PC-3 (cell line): ENCODE measurements around the gene PXN. TPM values are rescaled to one million over a fixed set of nuclear protein-coding genes. Genes with fewer than 3 reads are reported as not detected.

Experiments used
- ATAC-seq: fragments of 200-7000 bp; cut with Tn5 transposase; 2 replicates; pipeline ENCODE4 v1.9.1; 2020; ENCODE audit warnings: mild to moderate bottlenecking, moderate library complexity
- BruUV-seq: library from RNA; stranded (reverse); fragments of 400-500 nt; replicated peaks from 2 replicates; lab custom pipeline; 2021; lab: Mats Ljungman, UMichigan
- CTCF ChIA-PET: fragments of 300-600 bp; sonication (Branson Sonifier 250); formaldehyde crosslinking; loops from one replicate; lab custom pipeline; 2022; ENCODE audit warnings: antibody characterized with exemption; lab: Charles Lee
- POLR2A ChIA-PET: fragments of 300-600 bp; sonication (Branson Sonifier 250); formaldehyde crosslinking; loops from one replicate; lab custom pipeline; 2022; ENCODE audit warnings: antibody characterized with exemption; ENCODE audit not compliant: unreplicated experiment; lab: Charles Lee
- DNase-seq: peaks from one replicate; pipeline ENCODE4 v3.0.0-alpha.2; 2015
- H2AFZ ChIP-seq: fragments of 300-600 bp; sonication (generic); 2 replicates; pipeline ENCODE4 v1.6.0; 2016; ENCODE audit warnings: antibody characterized with exemption, low read length
- H3F3A ChIP-seq: fragments of 300-600 bp; sonication (generic); one replicate; pipeline ENCODE4 v1.6.0; 2017; ENCODE audit warnings: antibody characterized with exemption, low read length, control low read depth, mild to moderate bottlenecking; ENCODE audit not compliant: unreplicated experiment
- H3K27ac ChIP-seq: fragments of 300-600 bp; sonication (generic); 2 replicates; pipeline ENCODE4 v1.5.1; 2016; ENCODE audit warnings: mild to moderate bottlenecking, low read length
- H3K27me3 ChIP-seq: fragments of 300-600 bp; sonication (generic); 2 replicates; pipeline ENCODE4 v1.6.1; 2016; ENCODE audit warnings: low read length, mixed read lengths
- H3K36me3 ChIP-seq: fragments of 300-600 bp; sonication (generic); 2 replicates; pipeline ENCODE4 v1.6.1; 2016; ENCODE audit warnings: low read depth, mixed run types, low read length, mixed read lengths
- H3K4me1 ChIP-seq: fragments of 300-600 bp; sonication (generic); 2 replicates; pipeline ENCODE4 v1.5.1; 2016; ENCODE audit warnings: low read length; ENCODE audit not compliant: insufficient read depth
- H3K4me2 ChIP-seq: fragments of 300-600 bp; sonication (generic); 2 replicates; pipeline ENCODE4 v1.6.0; 2016; ENCODE audit warnings: low read length
- H3K4me3 ChIP-seq: fragments of 300-600 bp; sonication (generic); 2 replicates; pipeline ENCODE4 v1.5.1; 2016; ENCODE audit warnings: mild to moderate bottlenecking, low read length, mixed read lengths
- H3K79me2 ChIP-seq: fragments of 300-600 bp; sonication (generic); 2 replicates; pipeline ENCODE4 v1.6.1; 2017; ENCODE audit warnings: low read length, mixed read lengths
- H3K9ac ChIP-seq: fragments of 300-600 bp; sonication (generic); 2 replicates; pipeline ENCODE4 v1.6.0; 2016; ENCODE audit warnings: mild to moderate bottlenecking, low read length
- H3K9me2 ChIP-seq: fragments of 300-600 bp; sonication (generic); replicated peaks from 2 replicates; pipeline ENCODE4 v1.6.1; 2016; ENCODE audit warnings: mixed run types, low read length, mixed read lengths
- H3K9me3 ChIP-seq: fragments of 300-600 bp; sonication (generic); 2 replicates; pipeline ENCODE4 v1.6.1; 2016; ENCODE audit warnings: low read length, mixed read lengths
- H4K20me1 ChIP-seq: fragments of 300-600 bp; sonication (generic); 2 replicates; pipeline ENCODE4 v1.6.1; 2016; ENCODE audit warnings: low read length, mixed read lengths
- EZH2 ChIP-seq: fragments of 300-600 bp; sonication (generic); IDR thresholded peaks from one replicate; pipeline ENCODE4 v1.6.1; 2017; ENCODE audit warnings: antibody characterized with exemption, mild to moderate bottlenecking, low read length; ENCODE audit not compliant: unreplicated experiment
- EZH2phosphoT487 ChIP-seq: fragments of 300-600 bp; sonication (generic); IDR thresholded peaks from 2 replicates; pipeline ENCODE4 v1.6.1; 2018; ENCODE audit warnings: mild to moderate bottlenecking, antibody characterized with exemption, low read length, borderline replicate concordance
- intact Hi-C: fragments of 100-400 bp; cut with micrococcal nuclease; formaldehyde crosslinking; loops from 2 replicates; pipeline ENCODE4 v1.9.0; 2023
- total RNA-seq: library from RNA; depleted of rRNA; stranded (reverse); fragments of >200 nt; gene quantifications from 2 replicates; pipeline ENCODE4 v1.2.3, GENCODE V29; 2014
- TF ChIP-seq, protein P1 (sequence below): fragments of 300-600 bp; sonication (generic); conservative IDR thresholded peaks from 2 replicates; pipeline ENCODE4 v1.5.1; 2017; ENCODE audit warnings: antibody characterized with exemption, low read depth, mild to moderate bottlenecking, low read length

The PXN gene
- total RNA-seq, 1 experiment from 2014 or later: 313 TPM

DNA sequence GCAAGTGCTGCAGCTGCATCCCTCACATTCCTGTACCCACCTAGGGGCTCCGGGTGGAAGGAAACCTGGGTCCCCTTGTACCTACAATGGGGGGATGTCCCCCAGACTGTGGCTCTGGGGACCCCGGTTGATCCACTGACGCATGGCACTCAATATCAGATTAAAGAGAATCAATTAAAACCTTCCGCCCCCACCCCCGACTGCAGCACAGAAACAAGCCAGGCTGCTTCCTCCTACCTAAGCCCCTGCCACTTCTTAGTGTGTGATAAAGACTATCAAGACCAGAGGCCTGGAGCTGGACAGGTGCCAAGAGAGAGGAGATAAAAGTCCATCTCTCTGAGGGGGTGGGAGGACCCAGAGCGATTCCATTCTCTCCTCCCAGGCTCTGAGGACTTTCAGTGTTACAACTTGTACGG lies 36.5 kb downstream of the PXN start:
- Histone ChIP-seq H3K27me3 (no peaks in the 10 kb centered on the region), H4K20me1 (peaks cover 36% of the 10 kb centered on the region), H3K27ac (peak overlapping the region; percentile 99), H3K4me1 (peaks cover 66% of the 10 kb centered on the region), H3K4me2 (peak overlapping the region; percentile 98), H3K9me3 (no peaks in the 10 kb centered on the region), H3F3A (peaks cover 31% of the 10 kb centered on the region), H3K9ac (peak overlapping the region; percentile 96), H3K36me3 (peaks cover 37% of the 10 kb centered on the region), H3K4me3 (peak overlapping the region; percentile 60; the same call in 1 of the 2 replicates), H3K9me2 (no peaks in the 10 kb centered on the region), H3K79me2 (peaks cover 92% of the 10 kb centered on the region), H2AFZ (no peak overlapping the region)
- BruUV-seq: no TSS peak
- ATAC-seq (no peak), DNase-seq (peak; percentile 47)
- ChIA-PET POLR2A (interaction anchor here (1.0 to 3.4 kb wide), 6 partner anchors 10 to 63 kb away, joined by 3 to 72 read pairs (median 20); partner anchors contain the start of genes PXN, RNU4-2 and RPLP0), CTCF (interaction anchor here (1.2 to 6.8 kb wide), 5 partner anchors 9 to 62 kb away, joined by 4 to 142 read pairs (median 12); partner anchors contain the start of genes PXN and RNU4-2)
- TF ChIP-seq EZH2phosphoT487: no peak
- TF ChIP-seq, protein P1, sequence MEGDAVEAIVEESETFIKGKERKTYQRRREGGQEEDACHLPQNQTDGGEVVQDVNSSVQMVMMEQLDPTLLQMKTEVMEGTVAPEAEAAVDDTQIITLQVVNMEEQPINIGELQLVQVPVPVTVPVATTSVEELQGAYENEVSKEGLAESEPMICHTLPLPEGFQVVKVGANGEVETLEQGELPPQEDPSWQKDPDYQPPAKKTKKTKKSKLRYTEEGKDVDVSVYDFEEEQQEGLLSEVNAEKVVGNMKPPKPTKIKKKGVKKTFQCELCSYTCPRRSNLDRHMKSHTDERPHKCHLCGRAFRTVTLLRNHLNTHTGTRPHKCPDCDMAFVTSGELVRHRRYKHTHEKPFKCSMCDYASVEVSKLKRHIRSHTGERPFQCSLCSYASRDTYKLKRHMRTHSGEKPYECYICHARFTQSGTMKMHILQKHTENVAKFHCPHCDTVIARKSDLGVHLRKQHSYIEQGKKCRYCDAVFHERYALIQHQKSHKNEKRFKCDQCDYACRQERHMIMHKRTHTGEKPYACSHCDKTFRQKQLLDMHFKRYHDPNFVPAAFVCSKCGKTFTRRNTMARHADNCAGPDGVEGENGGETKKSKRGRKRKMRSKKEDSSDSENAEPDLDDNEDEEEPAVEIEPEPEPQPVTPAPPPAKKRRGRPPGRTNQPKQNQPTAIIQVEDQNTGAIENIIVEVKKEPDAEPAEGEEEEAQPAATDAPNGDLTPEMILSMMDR: no peak
- TF ChIP-seq EZH2: no peak
- intact Hi-C loops: no loop called here

DNA sequence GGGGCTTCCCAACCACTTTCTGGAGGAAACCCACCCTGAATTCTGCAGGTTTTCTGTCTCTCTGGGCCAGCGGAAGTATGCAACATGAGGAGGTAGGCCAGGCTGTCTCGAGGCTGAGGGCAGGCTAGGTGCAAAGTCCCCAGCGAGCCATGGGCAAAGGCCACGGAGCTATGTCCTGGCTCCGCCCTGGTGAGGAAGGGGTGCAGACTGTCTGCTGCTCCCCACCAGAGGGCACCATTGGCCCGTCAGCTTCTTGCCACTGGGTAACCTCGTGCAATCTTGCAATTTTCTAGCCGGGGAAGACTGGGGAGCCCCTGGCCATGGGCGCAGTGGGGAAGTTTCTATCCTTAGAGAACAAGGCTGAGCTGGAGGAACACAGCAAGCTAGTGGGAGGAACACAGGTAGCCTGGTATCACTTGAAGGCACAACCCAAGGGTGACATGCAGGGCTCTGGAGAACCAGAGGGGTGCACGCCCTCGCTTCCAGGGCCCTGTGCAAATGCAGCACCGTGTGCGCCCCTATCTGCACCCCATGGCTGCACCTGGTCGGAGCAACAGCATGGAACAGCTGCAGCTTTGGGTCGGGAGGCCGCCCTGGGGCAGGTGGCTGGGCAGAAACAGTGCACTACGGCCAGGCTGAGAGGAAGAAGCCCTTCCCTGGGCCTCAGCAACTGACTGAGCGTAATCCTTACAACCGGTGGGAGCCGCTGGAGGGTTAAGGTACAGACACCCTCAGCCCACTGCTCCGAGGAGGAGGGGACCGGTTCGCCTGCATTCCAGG lies 37.0 kb downstream of the PXN start:
- Histone ChIP-seq H3K4me2 (peak overlapping the region; percentile 98), H3K27me3 (no peaks in the 10 kb centered on the region), H3K79me2 (peaks cover 92% of the 10 kb centered on the region), H3K36me3 (peaks cover 43% of the 10 kb centered on the region), H3K27ac (peak overlapping the region; percentile 99), H3K9me3 (no peaks in the 10 kb centered on the region), H3K9me2 (no peaks in the 10 kb centered on the region), H3K4me1 (peaks cover 60% of the 10 kb centered on the region), H4K20me1 (peaks cover 42% of the 10 kb centered on the region), H3K9ac (peak overlapping the region; percentile 96), H3F3A (peaks cover 31% of the 10 kb centered on the region), H2AFZ (no peak overlapping the region), H3K4me3 (peak overlapping the region; percentile 60)
- ChIA-PET POLR2A (interaction anchor here (0.5 to 1.8 kb wide), 5 partner anchors 18 to 63 kb away, joined by 3 to 20 read pairs (median 5); partner anchors contain the start of genes RNU4-2 and RPLP0), CTCF (interaction anchor here (0.5 to 6.8 kb wide), 11 partner anchors 9 to 63 kb away, joined by 3 to 142 read pairs (median 5); partner anchors contain the start of genes PXN, RNU4-2 and RPLP0)
- intact Hi-C loops: loop anchor here (1.0 kb wide), 1 partner anchor 63 kb away; the partner anchor contains the start of gene RNU4-2
- DNase-seq: peak; percentile 89
- TF ChIP-seq EZH2phosphoT487 (no peak), EZH2 (no peak)
- TF ChIP-seq, protein P1: peak; percentile 96
- peak; percentile 5 for ATAC-seq
- BruUV-seq: no TSS peak
